A549 (cell line): Measurements from ENCODE around the gene OSBPL2. TPM values are rescaled to one million over a fixed set of nuclear protein-coding genes. Genes with fewer than 3 reads are reported as not detected.

Source experiments
- ATAC-seq, 2 experiments: fragments of 200-7000 bp in 1 of 2; fragments of >200 bp in 1 of 2; cut with Nextera tagmentation in 1 of 2; cut with Tn5 transposase in 1 of 2; 3 replicates each; pipeline versions ENCODE4 v1.8.0 to v1.9.1; 2018 to 2020; ENCODE audit warnings: mild to moderate bottlenecking in 1 of 2, moderate library complexity in 1 of 2
- CTCF ChIA-PET: fragments of 300-600 bp; sonication (Branson Sonifier 250); formaldehyde crosslinking; extraction: SDS; loops from one replicate; lab custom pipeline; 2021; ENCODE audit warnings: antibody characterized with exemption, inconsistent platforms; lab: Yijun Ruan, JAX
- POLR2A ChIA-PET: fragments of 350-600 bp; formaldehyde crosslinking; extraction: SDS; loops from one replicate; lab custom pipeline; 2021; ENCODE audit warnings: antibody characterized with exemption, inconsistent platforms; lab: Yijun Ruan, JAX
- DNase-seq, 2 experiments: peaks; one replicate each; pipeline versions ENCODE4 v3.0.0 to v3.0.0-alpha.2; 2011 to 2016; ENCODE audit warnings: low read depth in 1 of 2, low spot score in 1 of 2
- FAIRE-seq: peaks from 2 replicates; lab custom pipeline; 2011; peaks lifted over from hg19 to GRCh38; lab: Jason Lieb, UNC
- H3K27ac ChIP-seq, 2 experiments: fragments of >200 bp; sonication (Bioruptor Twin); formaldehyde crosslinking; 3 replicates each; pipeline ENCODE4 v1.5.1; 2016 to 2017
- H3K4me1 ChIP-seq: fragments of >200 bp; sonication (Bioruptor Twin); formaldehyde crosslinking; 3 replicates; pipeline ENCODE4 v1.6.1; 2016
- H3K4me2 ChIP-seq: fragments of >200 bp; sonication (Bioruptor Twin); formaldehyde crosslinking; 3 replicates; pipeline ENCODE4 v1.6.1; 2016
- H3K4me3 ChIP-seq: fragments of >200 bp; sonication (Bioruptor Twin); formaldehyde crosslinking; 3 replicates; pipeline ENCODE4 v1.5.1; 2016
- H3K9me3 ChIP-seq: fragments of >200 bp; sonication (Bioruptor Twin); formaldehyde crosslinking; 3 replicates; pipeline ENCODE4 v1.6.1; 2016
- CBX2 ChIP-seq: fragments of 200-600 bp; sonication (generic); IDR thresholded peaks from 2 replicates; pipeline ENCODE4 v1.6.1; 2016; ENCODE audit warnings: low read depth, mild to moderate bottlenecking, borderline replicate concordance
- E2F6 ChIP-seq: IDR thresholded peaks from 2 replicates; pipeline ENCODE4 v1.6.1; 2012; ENCODE audit warnings: low read depth, borderline replicate concordance
- ESRRA ChIP-seq: fragments of 150-350 bp; IDR thresholded peaks from 2 replicates; pipeline ENCODE4 v1.6.1; 2014; ENCODE audit warnings: mild to moderate bottlenecking, low read length, borderline replicate concordance
- FOSL2 ChIP-seq, 2 experiments: fragments of 450-650 bp in 1 of 2; fragments of >200 bp in 1 of 2; sonication (Bioruptor Twin) in 1 of 2; formaldehyde crosslinking; IDR thresholded peaks; 2 replicates each; pipeline versions ENCODE4 v1.5.0 to v1.6.1; 2016 to 2020; ENCODE audit warnings: mild to moderate bottlenecking in 1 of 2, moderate library complexity in 1 of 2
- HDAC2 ChIP-seq: fragments of 200-600 bp; sonication (generic); IDR thresholded peaks from 2 replicates; pipeline ENCODE4 v1.6.1; 2016
- HES2 ChIP-seq: fragments of >200 bp; sonication (Bioruptor Twin); formaldehyde crosslinking; IDR thresholded peaks from 2 replicates; pipeline ENCODE4 v1.6.1; 2016
- HEYL ChIP-seq: fragments of 250-450 bp; sonication (Bioruptor Pico); IDR thresholded peaks from 2 replicates; pipeline ENCODE4 v1.8.0; 2021; ENCODE audit warnings: mild to moderate bottlenecking, moderate library complexity
- HOXB13 ChIP-seq: fragments of 250-450 bp; sonication (Bioruptor Pico); IDR thresholded peaks from 2 replicates; pipeline ENCODE4 v1.5.0; 2020; ENCODE audit warnings: low read depth, mild to moderate bottlenecking, moderate library complexity
- HOXB5 ChIP-seq: fragments of 250-450 bp; sonication (Bioruptor Pico); IDR thresholded peaks from 2 replicates; pipeline ENCODE4 v1.5.0; 2020; ENCODE audit warnings: mild to moderate bottlenecking, moderate library complexity
- JUN ChIP-seq, 2 experiments: fragments of >200 bp; sonication (Bioruptor Twin); formaldehyde crosslinking; IDR thresholded peaks; 2 replicates in 1 of 2; 3 replicates in 1 of 2; pipeline ENCODE4 v1.6.1; 2016 to 2017
- KDM1A ChIP-seq: fragments of 200-600 bp; sonication (generic); IDR thresholded peaks from 2 replicates; pipeline ENCODE4 v1.6.1; 2016; ENCODE audit warnings: low read depth, mild to moderate bottlenecking
- KDM5A ChIP-seq: fragments of 200-600 bp; sonication (generic); IDR thresholded peaks from 2 replicates; pipeline ENCODE4 v1.6.1; 2016; ENCODE audit warnings: antibody characterized with exemption, mild to moderate bottlenecking
- MAFK ChIP-seq: fragments of 450-650 bp; IDR thresholded peaks from 2 replicates; pipeline ENCODE4 v1.6.1; 2014; ENCODE audit not compliant: partially characterized antibody
- MAZ ChIP-seq: fragments of 150-350 bp; IDR thresholded peaks from 2 replicates; pipeline ENCODE4 v1.6.1; 2014; ENCODE audit warnings: antibody characterized with exemption, low read depth, low read length, borderline replicate concordance
- MYC ChIP-seq: IDR thresholded peaks from 2 replicates; pipeline ENCODE4 v1.6.1; 2012; ENCODE audit warnings: mild to moderate bottlenecking, inconsistent platforms, low read length, improper control_type of control experiment, borderline replicate concordance
- POLR2AphosphoS2 ChIP-seq: conservative IDR thresholded peaks from 2 replicates; pipeline ENCODE4 v1.6.1; 2012; ENCODE audit warnings: low read length, improper control_type of control experiment, inconsistent platforms
- RAD21 ChIP-seq, 2 experiments: fragments of >200 bp in 1 of 2; sonication (Bioruptor Twin) in 1 of 2; formaldehyde crosslinking in 1 of 2; IDR thresholded peaks in 1 of 2; conservative IDR thresholded peaks in 1 of 2; 2 replicates in 1 of 2; 3 replicates in 1 of 2; pipeline ENCODE4 v1.6.1; 2012 to 2018; ENCODE audit warnings: inconsistent platforms in 1 of 2
- RCOR1 ChIP-seq: fragments of 150-350 bp; IDR thresholded peaks from 2 replicates; pipeline ENCODE4 v1.6.1; 2014; ENCODE audit warnings: antibody characterized with exemption, low read length, low read depth
- RFX5 ChIP-seq: fragments of 450-650 bp; IDR thresholded peaks from 2 replicates; pipeline ENCODE4 v1.7.1; 2014; ENCODE audit warnings: antibody characterized with exemption, mild to moderate bottlenecking, moderate library complexity
- RNF2 ChIP-seq: fragments of 200-600 bp; sonication (generic); IDR thresholded peaks from 2 replicates; pipeline ENCODE4 v1.6.1; 2016; ENCODE audit warnings: low read depth, mild to moderate bottlenecking, antibody characterized with exemption, moderate library complexity, borderline replicate concordance
- SMC3 ChIP-seq: fragments of >200 bp; sonication (Bioruptor Twin); formaldehyde crosslinking; IDR thresholded peaks from 3 replicates; pipeline ENCODE4 v1.6.1; 2018; ENCODE audit warnings: inconsistent platforms
- SREBF2 ChIP-seq: fragments of 450-650 bp; IDR thresholded peaks from 2 replicates; pipeline ENCODE4 v1.6.1; 2014; ENCODE audit warnings: mild to moderate bottlenecking, moderate library complexity
- USF2 ChIP-seq: fragments of 450-650 bp; IDR thresholded peaks from 2 replicates; pipeline ENCODE4 v1.6.1; 2014; ENCODE audit warnings: antibody characterized with exemption
- ZFP36 ChIP-seq: fragments of 450-650 bp; IDR thresholded peaks from 2 replicates; pipeline ENCODE4 v1.6.1; 2014; ENCODE audit warnings: borderline replicate concordance; ENCODE audit not compliant: partially characterized antibody
- ZNF302 ChIP-seq: fragments of 250-450 bp; sonication (Bioruptor Pico); IDR thresholded peaks from 2 replicates; pipeline ENCODE4 v1.9.0; 2021; ENCODE audit warnings: inconsistent platforms, mild to moderate bottlenecking, moderate library complexity
- WGBS: methylation state at CpG from one replicate; pipeline ENCODE4 v1.1.6; 2017; ENCODE audit errors: missing lambda C conversion rate; 5-methylcytosine and 5-hydroxymethylcytosine counted together
- polyA minus RNA-seq: library from RNA; depleted of rRNA, polyadenylated mRNA; stranded (reverse); fragments of >200 nt; gene quantifications from 2 replicates; pipeline ENCODE4 v1.2.3, GENCODE V29; 2011; rRNA and poly(A)+ RNA removed
- polyA plus RNA-seq, 4 experiments: library from polyadenylated mRNA; depleted of rRNA in 3 of 4; stranded (reverse); fragments of >200 nt; fragmentation: RNase III in 1 of 4; extraction: RNeasy Plus Mini Kit Qiagen cat#74134 plus additional on column Dnase treatment in 1 of 4; gene quantifications; 2 replicates in 3 of 4; 3 replicates in 1 of 4; pipeline ENCODE4 v1.2.3, GENCODE V29; 2011 to 2017
- TF ChIP-seq, protein P1 (sequence below): IDR thresholded peaks from 2 replicates; pipeline ENCODE4 v1.6.1; 2012
- TF ChIP-seq, protein P2 (sequence below): fragments of 200-600 bp; sonication (generic); IDR thresholded peaks from 2 replicates; pipeline ENCODE4 v1.6.1; 2016; ENCODE audit warnings: antibody characterized with exemption, mild to moderate bottlenecking, moderate library complexity
- TF ChIP-seq, protein P3 (sequence below): IDR thresholded peaks from 2 replicates; pipeline ENCODE4 v1.6.1; 2012

OSBPL2 gene
- polyA plus RNA-seq (2011; rRNA removed) (12.8 and 14.8 TPM in 2 replicates), polyA plus RNA-seq (2017; fragmentation: RNase III; extraction: RNeasy Plus Mini Kit Qiagen cat#74134 plus additional on column Dnase treatment) (13.7 to 15.3 TPM (median 14.6 TPM) in 3 replicates), polyA minus RNA-seq (20.7 and 22.4 TPM in 2 replicates)
- polyA plus RNA-seq (2012; cell fraction: cytosol; rRNA removed) = 10.0 and 10.9 TPM in 2 replicates
- 14.7 and 21.9 TPM in 2 replicates for polyA plus RNA-seq (2012; cell fraction: nucleus; rRNA removed)

GRCh38 chr20:62237801-62238568 is at the start of gene OSBPL2:
Gene OSBPL2, plus strand, starts transcription at chr20:62238521. Its CDS starts 17,664 bp downstream, at chr20:62256185.
- peak within 1 kb of the TSS; percentile 99 for H3K4me2 ChIP-seq
- H3K4me3 ChIP-seq = peak within 1 kb of the TSS; percentile 98
- FAIRE-seq (peak; percentile 67), ATAC-seq (peak; percentile 94 to 98), DNase-seq (peak; percentile 98 to 99)
- ChIA-PET CTCF (interaction anchor here (1.2 kb wide), 2 partner anchors 12 to 130 kb away, joined by 3 read pairs; no protein-coding TSS in a partner anchor), POLR2A (interaction anchor here (1.1 kb wide), 1 partner anchor 63 kb away, joined by 3 read pairs; no protein-coding TSS in a partner anchor)
- TF ChIP-seq KDM1A (no peak), MYC (no peak), ZNF302 (CRISPR knock-in tag) (no peak), MAZ (0 out of 2 replicates have a peak, but pooled peaks have one; percentile 33), JUN (IDR thresholded peaks at IDR 0.05) (no peak), CBX2 (no peak), ESRRA (no peak), RCOR1 (no peak), HOXB5 (CRISPR knock-in tag) (no peak), HES2 (no peak), RAD21 (conservative IDR thresholded peaks at IDR 0.05 in 1 of 2, IDR thresholded peaks at IDR 0.05 in 1 of 2) (no peak), E2F6 (no peak), HOXB13 (no peak), RNF2 (no peak), USF2 (peak; percentile 81), ZFP36 (no peak), MAFK (peak; percentile 20), SMC3 (no peak), SREBF2 (no peak), POLR2AphosphoS2 (no peak), HEYL (CRISPR knock-in tag) (no peak), RFX5 (no peak), FOSL2 (IDR thresholded peaks at IDR 0.05) (no peak), FOSL2 (CRISPR knock-in tag; IDR thresholded peaks at IDR 0.05) (peak; percentile 66), KDM5A (no peak), HDAC2 (0 out of 2 replicates have a peak, but pooled peaks have one; percentile 45)
- TF ChIP-seq, protein P1, sequence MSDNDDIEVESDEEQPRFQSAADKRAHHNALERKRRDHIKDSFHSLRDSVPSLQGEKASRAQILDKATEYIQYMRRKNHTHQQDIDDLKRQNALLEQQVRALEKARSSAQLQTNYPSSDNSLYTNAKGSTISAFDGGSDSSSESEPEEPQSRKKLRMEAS = peak; percentile 85
- TF ChIP-seq, protein P2, sequence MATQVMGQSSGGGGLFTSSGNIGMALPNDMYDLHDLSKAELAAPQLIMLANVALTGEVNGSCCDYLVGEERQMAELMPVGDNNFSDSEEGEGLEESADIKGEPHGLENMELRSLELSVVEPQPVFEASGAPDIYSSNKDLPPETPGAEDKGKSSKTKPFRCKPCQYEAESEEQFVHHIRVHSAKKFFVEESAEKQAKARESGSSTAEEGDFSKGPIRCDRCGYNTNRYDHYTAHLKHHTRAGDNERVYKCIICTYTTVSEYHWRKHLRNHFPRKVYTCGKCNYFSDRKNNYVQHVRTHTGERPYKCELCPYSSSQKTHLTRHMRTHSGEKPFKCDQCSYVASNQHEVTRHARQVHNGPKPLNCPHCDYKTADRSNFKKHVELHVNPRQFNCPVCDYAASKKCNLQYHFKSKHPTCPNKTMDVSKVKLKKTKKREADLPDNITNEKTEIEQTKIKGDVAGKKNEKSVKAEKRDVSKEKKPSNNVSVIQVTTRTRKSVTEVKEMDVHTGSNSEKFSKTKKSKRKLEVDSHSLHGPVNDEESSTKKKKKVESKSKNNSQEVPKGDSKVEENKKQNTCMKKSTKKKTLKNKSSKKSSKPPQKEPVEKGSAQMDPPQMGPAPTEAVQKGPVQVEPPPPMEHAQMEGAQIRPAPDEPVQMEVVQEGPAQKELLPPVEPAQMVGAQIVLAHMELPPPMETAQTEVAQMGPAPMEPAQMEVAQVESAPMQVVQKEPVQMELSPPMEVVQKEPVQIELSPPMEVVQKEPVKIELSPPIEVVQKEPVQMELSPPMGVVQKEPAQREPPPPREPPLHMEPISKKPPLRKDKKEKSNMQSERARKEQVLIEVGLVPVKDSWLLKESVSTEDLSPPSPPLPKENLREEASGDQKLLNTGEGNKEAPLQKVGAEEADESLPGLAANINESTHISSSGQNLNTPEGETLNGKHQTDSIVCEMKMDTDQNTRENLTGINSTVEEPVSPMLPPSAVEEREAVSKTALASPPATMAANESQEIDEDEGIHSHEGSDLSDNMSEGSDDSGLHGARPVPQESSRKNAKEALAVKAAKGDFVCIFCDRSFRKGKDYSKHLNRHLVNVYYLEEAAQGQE = no peak
- TF ChIP-seq, protein P3, sequence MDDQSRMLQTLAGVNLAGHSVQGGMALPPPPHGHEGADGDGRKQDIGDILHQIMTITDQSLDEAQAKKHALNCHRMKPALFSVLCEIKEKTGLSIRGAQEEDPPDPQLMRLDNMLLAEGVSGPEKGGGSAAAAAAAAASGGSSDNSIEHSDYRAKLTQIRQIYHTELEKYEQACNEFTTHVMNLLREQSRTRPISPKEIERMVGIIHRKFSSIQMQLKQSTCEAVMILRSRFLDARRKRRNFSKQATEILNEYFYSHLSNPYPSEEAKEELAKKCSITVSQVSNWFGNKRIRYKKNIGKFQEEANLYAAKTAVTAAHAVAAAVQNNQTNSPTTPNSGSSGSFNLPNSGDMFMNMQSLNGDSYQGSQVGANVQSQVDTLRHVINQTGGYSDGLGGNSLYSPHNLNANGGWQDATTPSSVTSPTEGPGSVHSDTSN = peak; percentile 97
- H3K9me3 ChIP-seq = no peaks in the 10 kb centered on the region
- H3K4me1 ChIP-seq = peaks cover 8% of the 10 kb centered on the region; the same call in 1 of the 3 replicates
- H3K27ac ChIP-seq = peak within 1 kb of the TSS; percentile 81 to 93
- 7% methylated on average over 13 of the region's 55 CpGs for WGBS
